Measurements from ENCODE around the gene SPA17.
A peak's percentile ranks its signal among the peaks of the same experiment; 100 is the strongest.

Gene SPA17

DNA sequence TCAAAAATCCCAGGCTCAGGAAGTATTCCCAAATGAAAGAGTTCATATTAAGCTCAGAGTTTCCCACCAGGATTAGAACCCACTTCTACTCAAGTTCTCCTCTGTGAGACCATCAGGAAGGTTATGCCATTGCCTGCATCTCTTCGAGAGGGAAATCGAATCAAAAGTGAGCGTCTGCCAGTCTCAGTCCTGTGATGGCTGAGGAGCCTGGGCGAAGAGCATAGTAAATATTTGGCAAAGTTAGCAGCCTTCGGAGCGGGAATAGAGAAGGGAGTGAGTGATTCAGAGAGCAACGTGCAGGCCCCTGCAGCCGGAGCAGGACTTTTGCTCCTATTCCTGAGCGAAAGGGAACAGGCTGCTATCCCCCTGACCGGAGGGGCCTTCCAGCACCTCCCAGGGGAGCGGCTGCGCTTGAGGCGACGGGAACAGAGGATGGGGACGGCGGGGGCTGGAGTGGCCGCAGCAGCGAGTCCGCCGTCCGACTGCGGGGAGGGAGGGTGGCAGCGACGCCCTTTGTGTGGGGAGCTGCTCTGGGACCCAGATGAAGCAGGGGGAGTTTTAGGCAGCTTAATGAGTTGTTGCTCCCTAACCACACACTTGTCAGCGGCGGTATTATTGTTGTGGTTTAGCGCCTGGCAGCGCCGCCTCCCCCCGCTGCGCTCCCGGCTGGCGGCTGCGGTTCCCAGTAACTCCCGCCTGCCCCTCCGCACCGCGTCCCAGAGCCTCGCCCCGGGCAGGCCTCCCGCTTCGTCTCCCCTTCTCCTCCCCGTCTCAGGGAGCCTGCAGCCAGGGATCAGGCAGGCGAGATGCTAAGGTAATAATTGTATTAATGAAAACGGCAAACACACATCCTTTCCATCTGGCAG lies 44.3 kb downstream of the SPA17 start:
- TF ChIP-seq, protein P1, sequence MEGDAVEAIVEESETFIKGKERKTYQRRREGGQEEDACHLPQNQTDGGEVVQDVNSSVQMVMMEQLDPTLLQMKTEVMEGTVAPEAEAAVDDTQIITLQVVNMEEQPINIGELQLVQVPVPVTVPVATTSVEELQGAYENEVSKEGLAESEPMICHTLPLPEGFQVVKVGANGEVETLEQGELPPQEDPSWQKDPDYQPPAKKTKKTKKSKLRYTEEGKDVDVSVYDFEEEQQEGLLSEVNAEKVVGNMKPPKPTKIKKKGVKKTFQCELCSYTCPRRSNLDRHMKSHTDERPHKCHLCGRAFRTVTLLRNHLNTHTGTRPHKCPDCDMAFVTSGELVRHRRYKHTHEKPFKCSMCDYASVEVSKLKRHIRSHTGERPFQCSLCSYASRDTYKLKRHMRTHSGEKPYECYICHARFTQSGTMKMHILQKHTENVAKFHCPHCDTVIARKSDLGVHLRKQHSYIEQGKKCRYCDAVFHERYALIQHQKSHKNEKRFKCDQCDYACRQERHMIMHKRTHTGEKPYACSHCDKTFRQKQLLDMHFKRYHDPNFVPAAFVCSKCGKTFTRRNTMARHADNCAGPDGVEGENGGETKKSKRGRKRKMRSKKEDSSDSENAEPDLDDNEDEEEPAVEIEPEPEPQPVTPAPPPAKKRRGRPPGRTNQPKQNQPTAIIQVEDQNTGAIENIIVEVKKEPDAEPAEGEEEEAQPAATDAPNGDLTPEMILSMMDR (IDR thresholded peaks at IDR 0.05; ENCODE audit: low read depth, low read length), result no peak
- DNase-seq (ENCODE audit: low read depth in 2 of 2), result peak; percentile 40 to 44
- H3K4me3 ChIP-seq (replicated peaks in 1 of 2; ENCODE audit: low read depth in 2 of 2, low read length in 2 of 2), result peak overlapping the region; percentile 42 to 48

DNA sequence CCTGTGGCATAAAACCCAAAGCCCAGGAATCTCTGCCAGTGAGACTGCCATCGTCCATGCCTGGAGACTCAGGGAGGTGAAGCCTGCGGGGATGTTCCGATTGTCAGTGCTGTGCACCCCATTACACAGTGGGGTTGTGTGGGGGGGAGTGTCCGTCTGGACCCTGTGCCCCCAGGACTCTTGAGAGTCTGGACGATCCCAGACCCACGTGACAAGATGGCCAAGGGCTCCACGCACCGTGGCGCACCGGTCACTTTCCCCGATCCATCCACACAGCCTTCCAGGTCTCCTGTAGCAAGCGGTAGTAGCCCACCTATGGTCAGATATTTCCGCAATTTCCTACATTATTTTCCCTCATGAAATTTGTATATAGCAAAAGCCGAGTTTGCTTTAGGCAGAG lies 45.1 kb downstream of the SPA17 start:
- no peak for DNase-seq (ENCODE audit: low read depth in 2 of 2)
- H3K4me3 ChIP-seq (replicated peaks in 1 of 2; ENCODE audit: low read depth in 2 of 2, low read length in 2 of 2), result no peak overlapping the region
- TF ChIP-seq, protein P1 (IDR thresholded peaks at IDR 0.05; ENCODE audit: low read depth, low read length), result no peak

DNA sequence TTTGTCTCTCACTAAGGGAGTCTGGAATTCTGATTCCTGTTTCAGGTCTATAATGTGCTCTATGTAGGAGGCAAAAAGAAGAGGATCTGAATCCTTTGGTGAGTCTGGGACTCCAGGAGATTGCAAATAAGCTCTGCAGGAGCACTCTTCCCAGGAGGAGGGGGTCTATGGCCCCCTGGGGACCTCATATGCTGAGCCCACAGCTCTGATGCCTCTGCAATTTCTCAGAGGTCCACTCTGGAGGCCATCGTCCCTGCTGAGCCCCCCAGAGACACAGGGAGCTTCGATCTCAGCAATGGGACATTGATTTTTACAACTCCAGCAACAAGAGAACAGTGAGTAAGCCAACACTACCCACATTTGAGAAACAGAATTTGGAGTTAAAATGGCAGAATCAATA lies 45.8 kb downstream of the SPA17 start:
- TF ChIP-seq, protein P1 (IDR thresholded peaks at IDR 0.05; ENCODE audit: low read depth, low read length), result no peak
- H3K4me3 ChIP-seq (replicated peaks in 1 of 2; ENCODE audit: low read depth in 2 of 2, low read length in 2 of 2), result no peak overlapping the region
- no peak for DNase-seq (ENCODE audit: low read depth in 2 of 2)

GRCh38 chr11:124722176-124722575 lies 48.5 kb downstream of the SPA17 start:
- TF ChIP-seq, protein P1 (IDR thresholded peaks at IDR 0.05; ENCODE audit: low read depth, low read length), result no peak
- DNase-seq (ENCODE audit: low read depth in 2 of 2), result no peak
- no peak overlapping the region for H3K4me3 ChIP-seq (replicated peaks in 1 of 2; ENCODE audit: low read depth in 2 of 2, low read length in 2 of 2)

GRCh38 chr11:124724979-124725718 lies 51.4 kb downstream of the SPA17 start:
- TF ChIP-seq, protein P1 (IDR thresholded peaks at IDR 0.05; ENCODE audit: low read depth, low read length), result no peak
- peak overlapping the region in 1 of 2 donors; percentile 18 for H3K4me3 ChIP-seq (replicated peaks in 1 of 2; ENCODE audit: low read depth in 2 of 2, low read length in 2 of 2)
- DNase-seq (ENCODE audit: low read depth in 2 of 2), result no peak

DNA sequence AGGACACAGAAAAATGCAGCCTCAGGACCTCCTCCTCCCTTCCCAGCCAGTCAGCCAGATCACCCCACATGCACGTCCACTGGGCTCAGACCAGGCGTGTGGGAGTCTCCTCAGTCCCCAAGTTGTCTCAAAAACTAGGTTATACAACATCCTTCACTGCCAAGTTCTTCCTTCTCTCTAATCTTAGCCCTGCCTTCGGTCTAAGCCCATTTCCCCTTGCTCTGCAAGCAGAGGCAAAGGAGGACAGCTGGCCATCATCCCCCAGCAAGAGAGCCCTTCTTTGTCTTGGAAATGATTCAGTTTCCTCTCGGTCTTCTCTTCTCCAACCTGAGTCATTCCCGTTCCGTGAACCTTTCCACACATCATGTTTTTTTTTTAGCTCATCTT lies 52.0 kb downstream of the SPA17 start:
- TF ChIP-seq, protein P1 (IDR thresholded peaks at IDR 0.05; ENCODE audit: low read depth, low read length), result no peak
- peak; percentile 71 to 85 for DNase-seq (ENCODE audit: low read depth in 2 of 2)
- peak overlapping the region in 1 of 2 donors; percentile 18 for H3K4me3 ChIP-seq (replicated peaks in 1 of 2; ENCODE audit: low read depth in 2 of 2, low read length in 2 of 2)

Data from cardiac fibroblast (primary cell).